Parathyroid adenoma (tissue), 2 donors: Measurements from ENCODE around the gene MOCS3.

Source experiments
- H2AFZ ChIP-seq: fragments of 300-600 bp; sonication (generic); one replicate; pipeline ENCODE4 v1.7.0; 2017; ENCODE audit warnings: antibody characterized with exemption, mild to moderate bottlenecking
- H3K27ac ChIP-seq: fragments of 300-600 bp; sonication (generic); one replicate; pipeline ENCODE4 v1.7.0; 2017
- H3K27me3 ChIP-seq: fragments of 300-600 bp; sonication (generic); one replicate; pipeline ENCODE4 v1.7.0; 2017; ENCODE audit warnings: low read length; ENCODE audit not compliant: control insufficient read depth, insufficient read depth
- H3K36me3 ChIP-seq: fragments of 300-600 bp; sonication (generic); one replicate; pipeline ENCODE4 v1.7.0; 2017; ENCODE audit warnings: low read length; ENCODE audit not compliant: control insufficient read depth, insufficient read depth
- H3K4me1 ChIP-seq: fragments of 300-600 bp; sonication (generic); one replicate; pipeline ENCODE4 v1.7.0; 2017; ENCODE audit warnings: control low read depth
- H3K4me2 ChIP-seq: fragments of 300-600 bp; sonication (generic); one replicate; pipeline ENCODE4 v1.7.0; 2017; ENCODE audit warnings: low read length
- H3K4me3 ChIP-seq: fragments of 300-600 bp; sonication (generic); one replicate; pipeline ENCODE4 v1.7.0; 2017; ENCODE audit warnings: low read depth, low read length
- H3K79me2 ChIP-seq: fragments of 300-600 bp; sonication (generic); one replicate; pipeline ENCODE4 v1.7.0; 2017; ENCODE audit warnings: control low read depth
- H3K9ac ChIP-seq: fragments of 300-600 bp; sonication (generic); one replicate; pipeline ENCODE4 v1.7.0; 2017; ENCODE audit warnings: mild to moderate bottlenecking
- H3K9me3 ChIP-seq: fragments of 300-600 bp; sonication (generic); one replicate; pipeline ENCODE4 v1.7.0; 2017; ENCODE audit warnings: low read length; ENCODE audit not compliant: control insufficient read depth
- TF ChIP-seq, protein P1 (sequence below): fragments of 300-600 bp; sonication (generic); IDR thresholded peaks from one replicate; pipeline ENCODE4 v1.7.0; 2017; ENCODE audit warnings: antibody characterized with exemption, mild to moderate bottlenecking
- donor health status: primary hyperparathyroidism.

MOCS3 gene

DNA sequence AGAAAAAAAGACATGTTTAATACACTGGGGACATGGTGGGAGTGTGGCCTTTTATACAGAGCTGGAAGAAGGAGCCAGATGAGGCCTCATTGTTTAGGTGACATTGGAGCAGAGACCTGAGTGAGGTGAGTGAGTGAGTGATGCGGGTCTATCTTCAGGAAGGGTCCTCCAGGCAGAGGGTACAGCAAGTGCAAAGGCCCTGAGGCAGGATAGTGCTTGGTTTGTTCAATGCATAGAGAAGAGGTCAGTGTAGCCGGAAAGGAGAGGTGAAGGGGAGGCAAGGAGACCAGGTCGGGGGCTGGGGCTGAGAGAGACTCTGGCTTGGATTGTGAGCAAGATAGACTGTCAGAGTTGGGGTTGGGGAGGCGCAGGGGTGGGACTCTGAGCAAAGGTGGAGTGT, 40.7 kb downstream of the MOCS3 start:
- TF ChIP-seq, protein P1, sequence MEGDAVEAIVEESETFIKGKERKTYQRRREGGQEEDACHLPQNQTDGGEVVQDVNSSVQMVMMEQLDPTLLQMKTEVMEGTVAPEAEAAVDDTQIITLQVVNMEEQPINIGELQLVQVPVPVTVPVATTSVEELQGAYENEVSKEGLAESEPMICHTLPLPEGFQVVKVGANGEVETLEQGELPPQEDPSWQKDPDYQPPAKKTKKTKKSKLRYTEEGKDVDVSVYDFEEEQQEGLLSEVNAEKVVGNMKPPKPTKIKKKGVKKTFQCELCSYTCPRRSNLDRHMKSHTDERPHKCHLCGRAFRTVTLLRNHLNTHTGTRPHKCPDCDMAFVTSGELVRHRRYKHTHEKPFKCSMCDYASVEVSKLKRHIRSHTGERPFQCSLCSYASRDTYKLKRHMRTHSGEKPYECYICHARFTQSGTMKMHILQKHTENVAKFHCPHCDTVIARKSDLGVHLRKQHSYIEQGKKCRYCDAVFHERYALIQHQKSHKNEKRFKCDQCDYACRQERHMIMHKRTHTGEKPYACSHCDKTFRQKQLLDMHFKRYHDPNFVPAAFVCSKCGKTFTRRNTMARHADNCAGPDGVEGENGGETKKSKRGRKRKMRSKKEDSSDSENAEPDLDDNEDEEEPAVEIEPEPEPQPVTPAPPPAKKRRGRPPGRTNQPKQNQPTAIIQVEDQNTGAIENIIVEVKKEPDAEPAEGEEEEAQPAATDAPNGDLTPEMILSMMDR: no peak
- no peaks in the 10 kb centered on the region for H3K4me1 ChIP-seq
- no peak overlapping the region for H3K4me3 ChIP-seq
- no peak overlapping the region for H3K27ac ChIP-seq
- no peaks in the 10 kb centered on the region for H3K9me3 ChIP-seq
- H3K27me3 ChIP-seq: no peaks in the 10 kb centered on the region
- no peak overlapping the region for H2AFZ ChIP-seq
- no peak overlapping the region for H3K4me2 ChIP-seq
- H3K79me2 ChIP-seq: no peaks in the 10 kb centered on the region
- H3K36me3 ChIP-seq: no peaks in the 10 kb centered on the region
- no peak overlapping the region for H3K9ac ChIP-seq

DNA sequence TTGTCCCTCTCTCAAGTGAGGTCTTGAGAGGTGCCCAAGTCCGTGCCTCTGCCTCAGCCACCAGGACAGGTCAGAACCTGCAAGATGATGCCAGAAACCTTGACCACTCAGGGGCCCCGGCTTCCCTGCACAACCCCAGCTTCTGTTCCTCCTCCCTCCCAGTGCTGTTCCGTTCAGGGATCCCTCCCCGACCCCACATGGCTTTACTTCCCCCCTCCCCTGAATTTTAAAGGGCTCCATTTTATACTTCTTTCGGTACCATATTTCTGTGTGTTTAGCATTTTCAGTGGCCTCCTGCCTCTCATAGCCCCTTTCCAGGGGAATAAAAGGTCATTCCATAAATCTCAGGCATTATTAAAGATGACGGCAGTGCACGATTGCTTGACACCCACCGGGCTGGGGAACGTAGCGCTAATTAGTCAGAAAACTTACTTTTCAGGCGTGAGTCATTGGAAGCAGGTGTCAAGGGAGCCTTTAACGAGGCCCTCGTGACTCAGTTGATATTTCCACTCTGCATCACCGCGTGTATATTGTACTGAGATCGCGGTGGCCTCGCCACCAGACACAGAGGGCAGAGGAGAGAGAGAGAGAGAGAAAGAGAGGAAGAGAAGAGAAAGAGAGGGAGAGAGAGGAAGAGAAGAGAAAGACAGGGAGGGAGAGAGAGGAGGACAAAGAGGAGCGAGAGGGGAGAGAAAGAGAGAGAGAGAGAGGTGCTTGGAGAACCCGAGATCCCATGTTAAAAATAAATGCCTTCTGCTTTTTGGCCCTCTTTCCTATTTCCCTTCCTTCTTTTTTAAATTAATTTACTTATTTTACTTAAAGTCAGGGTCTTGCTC, 43.0 kb downstream of the MOCS3 start:
- H3K36me3 ChIP-seq: no peaks in the 10 kb centered on the region
- TF ChIP-seq, protein P1: no peak
- no peak overlapping the region for H3K4me2 ChIP-seq
- no peaks in the 10 kb centered on the region for H3K4me1 ChIP-seq
- H3K79me2 ChIP-seq: no peaks in the 10 kb centered on the region
- H3K27me3 ChIP-seq: no peaks in the 10 kb centered on the region
- H3K9ac ChIP-seq: no peak overlapping the region
- H3K27ac ChIP-seq: no peak overlapping the region
- no peak overlapping the region for H2AFZ ChIP-seq
- H3K4me3 ChIP-seq: no peak overlapping the region
- no peaks in the 10 kb centered on the region for H3K9me3 ChIP-seq

DNA sequence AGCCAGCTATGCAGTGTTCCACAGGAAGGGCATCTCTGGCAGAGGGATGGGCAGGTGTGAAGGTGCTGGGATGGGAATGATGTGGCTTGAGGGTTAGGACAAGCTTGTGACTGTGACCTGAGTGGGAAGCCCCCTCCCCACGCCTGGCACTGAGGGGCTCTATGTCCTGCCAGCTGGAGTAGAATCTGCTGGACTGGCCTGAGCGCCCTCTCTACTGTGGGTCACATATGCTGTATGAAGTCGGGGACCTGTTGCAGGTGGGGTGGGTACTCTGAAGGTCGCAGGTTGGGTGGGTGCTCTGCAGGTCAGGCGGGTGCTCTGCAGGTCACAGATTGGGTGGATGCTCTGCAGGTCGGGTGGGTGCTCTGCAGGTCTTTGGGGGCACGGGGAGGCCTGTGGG, 44.0 kb downstream of the MOCS3 start:
- no peaks in the 10 kb centered on the region for H3K27me3 ChIP-seq
- no peaks in the 10 kb centered on the region for H3K79me2 ChIP-seq
- no peaks in the 10 kb centered on the region for H3K4me1 ChIP-seq
- no peak overlapping the region for H3K9ac ChIP-seq
- no peak overlapping the region for H2AFZ ChIP-seq
- no peak overlapping the region for H3K4me2 ChIP-seq
- no peaks in the 10 kb centered on the region for H3K36me3 ChIP-seq
- H3K9me3 ChIP-seq: no peaks in the 10 kb centered on the region
- TF ChIP-seq, protein P1: no peak
- H3K4me3 ChIP-seq: no peak overlapping the region
- no peak overlapping the region for H3K27ac ChIP-seq

DNA sequence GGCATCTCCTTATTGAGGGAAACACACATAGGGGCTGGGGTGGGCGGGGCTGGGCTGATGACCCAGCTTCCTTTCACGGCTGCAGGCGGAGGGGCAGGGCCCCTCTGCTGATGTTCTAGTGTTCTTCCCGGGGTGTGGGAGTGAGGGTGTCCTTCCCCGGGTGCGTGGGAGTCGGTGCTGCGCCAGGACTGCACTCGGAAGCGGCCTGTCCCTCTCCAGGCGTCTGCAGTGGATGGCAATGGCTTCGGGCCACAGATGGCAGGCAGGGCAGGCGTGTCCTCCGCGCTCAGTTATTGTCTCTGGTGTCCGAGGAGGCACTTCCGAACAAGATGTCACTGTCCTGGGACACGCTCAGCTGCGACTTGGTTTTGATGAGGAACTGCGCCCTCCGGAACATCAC, 45.1 kb downstream of the MOCS3 start:
- Histone ChIP-seq H3K79me2 (no peaks in the 10 kb centered on the region), H3K36me3 (no peaks in the 10 kb centered on the region), H3K27me3 (no peaks in the 10 kb centered on the region), H3K4me1 (no peaks in the 10 kb centered on the region), H3K9ac (no peak overlapping the region), H3K9me3 (no peaks in the 10 kb centered on the region), H3K27ac (no peak overlapping the region), H3K4me3 (no peak overlapping the region), H3K4me2 (no peak overlapping the region), H2AFZ (no peak overlapping the region)
- TF ChIP-seq, protein P1: no peak

DNA sequence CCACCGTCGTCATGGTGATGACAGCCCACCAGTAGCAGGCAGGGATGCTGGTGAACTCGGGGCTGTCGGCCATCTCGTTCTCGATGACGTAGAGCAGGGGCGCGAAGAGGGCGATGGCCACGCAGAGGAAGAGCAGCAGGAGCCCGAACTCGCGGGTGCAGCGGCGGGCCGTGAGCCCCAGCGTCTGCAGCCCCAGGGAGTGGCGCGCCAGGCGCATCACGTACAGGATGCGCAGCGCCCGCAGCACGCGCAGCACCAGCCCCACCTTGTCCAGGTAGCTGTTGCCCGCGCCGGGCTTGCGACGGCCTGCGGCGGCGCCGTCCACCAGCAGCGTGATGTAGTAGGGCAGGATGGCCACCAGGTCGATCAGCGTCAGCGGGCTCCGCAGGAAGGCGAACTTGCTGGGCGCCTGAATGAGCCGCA, 45.7 kb downstream of the MOCS3 start:
- Histone ChIP-seq H2AFZ (no peak overlapping the region), H3K4me1 (no peaks in the 10 kb centered on the region), H3K36me3 (no peaks in the 10 kb centered on the region), H3K9me3 (no peaks in the 10 kb centered on the region), H3K4me2 (no peak overlapping the region), H3K79me2 (no peaks in the 10 kb centered on the region), H3K4me3 (no peak overlapping the region), H3K27me3 (no peaks in the 10 kb centered on the region), H3K27ac (no peak overlapping the region), H3K9ac (no peak overlapping the region)
- TF ChIP-seq, protein P1: no peak
